NCI-H345 treated with DMSO at 0.1 percent for 48 hours (cell line): ENCODE results near the gene MEGF9.

ENCODE experiments used
- DNase-seq: peaks from one replicate; lab custom pipeline; 2025; ENCODE audit not compliant: unreplicated experiment; lab: John Stamatoyannopoulos, UW

MEGF9 gene

DNA sequence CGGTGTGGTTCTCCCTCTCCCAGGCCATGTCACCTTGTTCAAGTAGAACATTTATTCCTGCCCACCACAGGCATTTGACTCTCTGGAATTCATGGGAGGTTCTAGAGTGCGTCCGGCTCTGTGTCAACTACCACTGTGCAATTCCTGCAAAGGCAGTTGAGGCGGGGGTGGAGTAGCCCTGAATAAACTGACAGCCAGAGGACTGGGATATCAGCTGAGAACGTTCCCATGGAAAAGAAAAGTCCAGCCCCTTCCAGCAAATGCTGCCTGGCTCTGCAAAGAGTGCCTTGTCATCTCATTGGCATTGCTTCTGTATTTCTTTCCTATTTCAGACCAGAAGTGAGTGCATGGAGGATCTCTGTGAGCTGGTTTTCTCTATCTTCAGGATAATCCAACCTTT is 18.9 kb upstream of the MEGF9 start:
- DNase-seq, result no peak

DNA sequence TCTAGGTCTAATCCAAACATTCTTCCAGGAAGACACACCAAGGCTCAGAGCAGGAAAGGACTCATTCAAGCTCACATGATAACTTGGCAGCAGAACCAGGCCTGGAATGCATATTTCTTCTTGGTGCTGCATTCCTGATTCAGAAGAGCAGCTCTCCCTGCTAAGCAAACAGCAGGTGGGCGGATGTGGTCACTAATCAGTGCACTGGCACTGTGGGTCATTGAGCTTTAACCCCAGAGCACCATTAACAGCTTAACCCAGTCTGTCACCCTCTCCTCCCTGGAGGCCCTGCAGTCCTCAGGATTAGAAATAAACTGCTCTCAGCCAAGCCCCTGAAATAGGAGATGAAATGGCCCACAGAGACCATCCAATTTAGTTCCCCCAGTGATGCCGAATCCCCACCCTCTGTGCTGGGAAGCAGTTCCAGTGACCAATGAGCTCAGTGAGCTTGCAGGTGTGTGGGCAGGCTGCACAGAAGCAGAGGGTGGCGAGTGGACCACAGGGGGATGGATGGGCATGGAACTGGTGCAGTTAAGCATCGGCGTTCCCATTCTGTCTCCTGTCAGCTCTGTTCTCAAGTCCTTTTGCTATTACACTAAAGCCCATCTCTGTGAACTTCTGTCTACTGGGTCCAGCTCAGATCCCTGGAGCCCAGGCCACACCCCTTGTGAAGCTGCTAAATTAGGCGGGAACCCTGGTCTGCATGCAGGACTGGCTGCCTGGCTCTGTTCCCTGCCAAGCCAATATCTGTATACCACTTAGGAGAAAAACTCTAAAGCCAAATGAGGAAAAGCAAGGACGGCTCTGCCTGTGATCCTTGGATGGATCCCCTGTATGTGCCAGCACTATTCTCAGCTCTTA is 16.6 kb upstream of the MEGF9 start:
- DNase-seq, result no peak

GRCh38 chr9:120729791-120730241 is 15.5 kb upstream of the MEGF9 start:
- DNase-seq, result no peak

- no peak for DNase-seq
Measured at GRCh38 chr9:120726484-120726883, 12.2 kb upstream of the MEGF9 start.

- no peak for DNase-seq
Measured at GRCh38 chr9:120725907-120726306, 11.6 kb upstream of the MEGF9 start.

- DNase-seq, result no peak
Measured at GRCh38 chr9:120724757-120725400, 10.6 kb upstream of the MEGF9 start.

GRCh38 chr9:120723565-120723964 is 9.3 kb upstream of the MEGF9 start:
- DNase-seq, result no peak

- DNase-seq, result no peak
Measured at GRCh38 chr9:120720404-120720803, 6.1 kb upstream of the MEGF9 start.

- DNase-seq, result no peak
Measured at GRCh38 chr9:120718316-120718715, 4.0 kb upstream of the MEGF9 start.

DNA sequence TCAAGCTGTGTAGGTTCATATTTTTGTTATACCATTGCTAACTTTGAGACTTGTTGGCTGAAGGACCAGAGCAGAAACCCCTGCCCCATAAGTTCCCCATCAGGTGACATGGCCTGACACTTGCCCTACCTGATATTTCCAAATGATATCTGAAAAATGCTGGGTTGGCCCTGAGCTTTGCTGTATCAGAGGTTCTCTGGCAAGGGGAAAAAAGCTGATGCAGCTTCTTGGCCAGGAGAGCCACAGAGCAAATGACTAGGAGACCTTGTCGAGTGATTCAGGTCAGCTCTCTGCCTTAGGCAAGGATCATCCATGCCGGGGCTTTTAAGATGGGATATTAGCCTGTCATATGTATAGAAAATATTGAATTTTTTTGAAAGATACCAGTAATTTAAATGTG is 2.9 kb upstream of the MEGF9 start:
- DNase-seq, result no peak

DNA sequence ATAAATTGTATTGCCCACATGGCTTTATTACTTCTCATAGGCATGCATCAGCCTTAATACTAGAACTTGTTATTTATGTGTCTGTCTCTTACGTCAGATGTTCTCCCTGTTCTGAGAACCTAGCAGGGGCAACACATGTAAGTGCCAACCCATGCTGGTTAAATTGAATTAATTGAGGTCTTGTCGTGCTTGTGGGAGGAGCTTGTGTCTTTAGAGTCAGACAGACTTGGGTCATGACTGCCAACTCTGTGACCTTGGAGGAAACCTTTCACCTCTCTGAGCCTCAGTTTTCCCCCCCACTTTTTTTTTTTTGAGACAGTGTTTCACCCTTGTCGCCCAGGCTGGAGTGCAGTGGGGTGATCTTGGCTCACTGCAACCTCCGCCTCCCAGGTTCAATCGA is 2.2 kb upstream of the MEGF9 start:
- DNase-seq, result no peak

DNA sequence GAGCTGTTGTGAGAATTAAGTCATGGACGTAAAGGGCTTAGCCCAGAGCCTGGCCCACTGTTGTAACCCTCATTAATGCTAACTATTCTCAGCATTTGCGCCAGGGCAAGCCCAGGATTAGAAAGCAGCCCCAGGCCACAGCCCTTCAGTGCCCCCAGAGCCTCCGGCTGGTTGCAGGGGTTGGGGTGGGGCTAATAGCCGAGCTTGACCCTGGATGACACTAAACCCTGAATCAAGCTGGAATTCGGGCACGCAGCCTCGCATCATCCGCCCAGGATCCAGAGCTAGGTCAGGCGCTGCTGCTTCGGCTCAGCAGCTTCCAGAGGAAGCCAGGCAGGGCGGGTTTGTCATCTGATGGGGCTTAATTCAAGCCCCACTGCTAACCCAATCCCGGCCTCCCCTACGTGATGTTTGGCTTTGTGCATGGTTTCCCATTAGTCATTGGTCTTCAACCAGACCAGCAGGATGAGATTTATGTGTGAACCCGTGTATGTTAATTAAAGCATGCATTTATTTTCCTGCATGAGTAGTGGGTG is 1.2 kb upstream of the MEGF9 start:
- no peak for DNase-seq

DNA sequence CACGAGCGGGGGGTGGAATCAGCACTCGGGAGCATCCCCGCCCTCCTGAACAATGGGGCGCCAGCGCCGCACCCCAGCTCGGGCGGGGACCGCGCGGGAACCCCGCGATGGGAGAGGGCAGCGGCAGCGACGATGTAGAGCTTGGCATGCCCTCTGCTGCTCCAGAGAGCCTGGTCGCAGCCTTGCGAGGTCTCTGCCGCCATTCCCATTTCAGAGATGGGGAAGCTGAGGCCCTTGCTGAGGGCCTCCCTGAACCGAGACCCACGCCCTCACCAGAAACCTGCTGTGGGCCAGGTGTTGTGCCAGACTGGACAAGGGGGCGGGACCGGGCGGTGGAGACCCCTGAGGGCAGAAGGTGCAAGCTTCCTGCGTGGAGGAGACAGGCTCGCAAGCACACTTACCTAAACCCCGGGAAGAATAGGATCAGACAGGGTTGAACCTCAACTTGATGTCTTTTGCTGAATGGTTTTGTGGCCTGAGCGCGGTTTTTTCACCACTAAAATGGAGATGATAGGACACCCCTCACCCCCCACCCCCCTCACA is 647 bp upstream of the MEGF9 start:
- DNase-seq, result no peak

DNA sequence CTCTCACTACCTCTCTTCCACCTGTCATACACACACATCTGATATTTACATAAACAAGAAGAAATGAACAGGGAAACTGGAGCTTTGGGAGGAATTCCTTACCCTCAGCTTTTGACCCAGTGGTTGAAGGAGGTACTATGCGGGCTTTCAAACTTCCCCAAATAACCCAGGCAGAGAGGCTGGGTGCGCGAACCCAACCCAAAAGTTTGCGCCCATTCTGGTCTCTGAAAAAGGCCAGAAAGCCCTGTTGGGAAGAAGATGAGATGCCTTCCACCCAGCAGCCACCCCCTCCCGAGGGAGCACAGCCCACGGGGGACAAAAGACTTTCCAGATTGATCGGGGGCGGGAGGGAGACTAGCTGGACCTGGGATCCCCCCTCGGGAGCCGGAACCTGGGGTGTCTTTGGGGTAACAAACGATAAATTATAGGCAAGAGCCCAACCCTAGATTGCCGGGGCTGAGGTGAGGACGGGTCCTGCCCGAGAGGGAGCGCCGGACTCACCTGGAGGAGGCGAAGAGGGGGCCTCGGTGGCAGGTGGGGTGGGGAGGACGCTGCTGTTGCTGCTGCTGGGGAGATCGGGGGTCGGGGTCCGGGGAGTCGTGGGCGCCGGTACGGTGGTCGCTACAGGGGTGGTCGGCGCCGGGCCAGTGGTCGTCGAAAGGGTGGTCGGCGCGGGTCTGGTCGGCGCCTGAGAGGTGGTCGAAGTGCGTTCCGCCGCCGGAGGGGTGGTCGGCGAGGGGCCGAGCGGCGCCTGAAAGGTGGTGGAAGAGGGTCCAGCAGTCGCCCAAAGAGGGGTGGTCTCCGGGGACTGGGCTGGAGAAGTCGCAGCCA is 798 bp downstream of the MEGF9 start:
- DNase-seq, result no peak

- DNase-seq, result no peak
Measured at GRCh38 chr9:120712539-120713031, 1.7 kb downstream of the MEGF9 start.

- no peak for DNase-seq
Measured at GRCh38 chr9:120711841-120712538, 2.3 kb downstream of the MEGF9 start.

GRCh38 chr9:120711354-120711753 is 2.9 kb downstream of the MEGF9 start:
- DNase-seq, result no peak

GRCh38 chr9:120710110-120710981 is 3.9 kb downstream of the MEGF9 start:
- DNase-seq, result no peak

DNA sequence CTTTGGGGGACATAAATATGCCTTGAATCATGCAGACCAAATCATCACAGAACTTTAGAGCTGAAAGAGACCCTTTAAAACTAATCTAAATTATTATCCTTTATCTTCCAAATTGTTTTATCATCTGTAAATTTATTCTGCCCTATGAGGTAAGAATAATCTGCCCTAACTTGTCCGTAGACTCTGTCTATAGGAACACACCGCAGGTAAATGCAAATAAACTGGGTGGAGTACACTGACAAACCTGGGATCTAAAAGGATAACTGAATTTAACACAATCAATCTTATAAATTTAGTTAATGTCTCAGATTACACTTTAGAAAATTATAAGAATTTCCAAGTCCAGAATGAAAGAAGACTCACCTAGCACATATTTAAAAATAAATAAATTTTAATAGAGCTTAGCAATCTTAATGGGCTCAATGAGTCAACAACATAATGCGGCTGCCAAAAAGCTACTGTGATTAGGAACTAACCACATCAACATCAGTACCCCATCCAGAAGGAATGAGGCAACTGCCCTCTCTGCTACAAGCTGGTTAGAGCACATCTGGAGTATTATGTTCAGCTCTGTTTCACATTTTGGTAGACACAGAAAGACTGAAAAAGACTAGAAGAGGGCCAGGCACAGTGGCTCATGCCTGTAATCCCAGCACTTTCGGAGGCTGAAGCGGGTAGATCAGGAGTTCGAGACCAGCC is 5.6 kb downstream of the MEGF9 start:
- no peak for DNase-seq
